ENCODE data around the gene SURF1.

DNA sequence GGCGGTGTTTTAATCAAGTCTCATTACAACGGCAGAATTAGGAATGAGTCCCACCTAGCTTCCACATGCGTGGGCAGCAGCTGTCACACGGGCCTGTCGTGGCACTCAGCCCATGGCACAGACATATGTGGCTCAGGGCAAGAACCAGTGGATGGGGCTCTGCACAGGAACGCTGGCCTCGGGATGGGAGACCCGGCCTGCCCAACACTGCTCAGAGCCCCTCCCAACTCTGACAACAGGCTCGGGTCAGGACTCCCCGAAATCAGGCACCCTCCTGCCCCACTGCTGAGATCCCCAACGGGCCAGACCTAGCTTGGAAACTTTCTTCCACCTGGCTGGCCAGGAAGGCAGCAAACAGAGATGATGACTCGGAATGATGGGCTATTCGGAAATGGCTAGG is 15.4 kb downstream of the SURF1 start:
- no peak for TF ChIP-seq POLR2A (IDR thresholded peaks at IDR 0.05)
- TF ChIP-seq, protein P1, sequence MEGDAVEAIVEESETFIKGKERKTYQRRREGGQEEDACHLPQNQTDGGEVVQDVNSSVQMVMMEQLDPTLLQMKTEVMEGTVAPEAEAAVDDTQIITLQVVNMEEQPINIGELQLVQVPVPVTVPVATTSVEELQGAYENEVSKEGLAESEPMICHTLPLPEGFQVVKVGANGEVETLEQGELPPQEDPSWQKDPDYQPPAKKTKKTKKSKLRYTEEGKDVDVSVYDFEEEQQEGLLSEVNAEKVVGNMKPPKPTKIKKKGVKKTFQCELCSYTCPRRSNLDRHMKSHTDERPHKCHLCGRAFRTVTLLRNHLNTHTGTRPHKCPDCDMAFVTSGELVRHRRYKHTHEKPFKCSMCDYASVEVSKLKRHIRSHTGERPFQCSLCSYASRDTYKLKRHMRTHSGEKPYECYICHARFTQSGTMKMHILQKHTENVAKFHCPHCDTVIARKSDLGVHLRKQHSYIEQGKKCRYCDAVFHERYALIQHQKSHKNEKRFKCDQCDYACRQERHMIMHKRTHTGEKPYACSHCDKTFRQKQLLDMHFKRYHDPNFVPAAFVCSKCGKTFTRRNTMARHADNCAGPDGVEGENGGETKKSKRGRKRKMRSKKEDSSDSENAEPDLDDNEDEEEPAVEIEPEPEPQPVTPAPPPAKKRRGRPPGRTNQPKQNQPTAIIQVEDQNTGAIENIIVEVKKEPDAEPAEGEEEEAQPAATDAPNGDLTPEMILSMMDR (IDR thresholded peaks at IDR 0.05): no peak
- no peak for TF ChIP-seq POLR2AphosphoS5 (IDR thresholded peaks at IDR 0.05)
